ENCODE measurements around the gene PTPN21. TPM values are rescaled to one million over a fixed set of nuclear protein-coding genes. Genes with fewer than 3 reads are reported as not detected.

Gene PTPN21
- polyA plus RNA-seq, 3 donors = not detected

GRCh38 chr14:88421286-88421685 lies 133.5 kb downstream of the PTPN21 start:
- H3K4me1 Mint-ChIP-seq = no peaks in the 10 kb centered on the region
- Histone ChIP-seq H3K27ac (ENCODE audit: low read depth in 1 of 2, low read length in 2 of 2) (no peak overlapping the region), H3K9ac (ENCODE audit: insufficient read depth, low read length, poor library complexity, severe bottlenecking) (no peak overlapping the region), H3K79me2 (ENCODE audit: insufficient read depth, low read length) (no peaks in the 10 kb centered on the region), H3K4me2 (replicated peaks; ENCODE audit: extremely low read depth, low read length, poor library complexity, severe bottlenecking) (no peak overlapping the region), H2AFZ (ENCODE audit: insufficient read depth, low read depth, low read length, poor library complexity, severe bottlenecking) (no peak overlapping the region), H3K36me3 (replicated peaks in 1 of 2; ENCODE audit: control insufficient read depth in 1 of 2, insufficient read depth in 2 of 2, low read length in 2 of 2) (peaks cover 0 to 11% of the 10 kb centered on the region in 2 donors), H3K4me3 (replicated peaks in 1 of 3; ENCODE audit: low read depth in 2 of 3, low read length in 3 of 3) (no peak overlapping the region), H3K27me3 (ENCODE audit: control insufficient read depth in 2 of 2, insufficient read depth in 2 of 2, low read length in 2 of 2) (no peaks in the 10 kb centered on the region), H3K9me3 (replicated peaks in 1 of 2; ENCODE audit: control insufficient read depth in 1 of 2, insufficient read depth in 1 of 2, low read length in 2 of 2) (peaks cover 6 to 8% of the 10 kb centered on the region in 2 donors), H3K4me1 (ENCODE audit: control insufficient read depth in 1 of 2, insufficient read depth in 2 of 2, low read length in 2 of 2) (no peaks in the 10 kb centered on the region), H4K20me1 (ENCODE audit: insufficient read depth, low read length) (no peaks in the 10 kb centered on the region)
- no peak for TF ChIP-seq CTCF (IDR thresholded peaks at IDR 0.05)
- H3K9me3 Mint-ChIP-seq = peaks cover 7 to 18% (median 12%) of the 10 kb centered on the region in 7 donors
- H3K27ac Mint-ChIP-seq = no peak overlapping the region
- peaks cover 9 to 20% of the 10 kb centered on the region in 2 donors for H3K36me3 Mint-ChIP-seq
- 94% methylated on average over 3 of the region's 4 CpGs for WGBS (ENCODE audit: insufficient coverage)
- no peak for DNase-seq
- H3K27me3 Mint-ChIP-seq (ENCODE audit: low read depth in 3 of 3) = no peaks in the 10 kb centered on the region
- intact Hi-C loops (cut with micrococcal nuclease) = no loop called here
- H3K4me3 Mint-ChIP-seq = no peak overlapping the region

- H3K27ac Mint-ChIP-seq = no peak overlapping the region
- no peak overlapping the region for H3K4me3 Mint-ChIP-seq
- Histone ChIP-seq H3K9ac (ENCODE audit: insufficient read depth, low read length, poor library complexity, severe bottlenecking) (no peak overlapping the region), H3K27ac (ENCODE audit: low read depth in 1 of 2, low read length in 2 of 2) (no peak overlapping the region), H3K4me3 (replicated peaks in 1 of 3; ENCODE audit: low read depth in 2 of 3, low read length in 3 of 3) (no peak overlapping the region), H3K36me3 (replicated peaks in 1 of 2; ENCODE audit: control insufficient read depth in 1 of 2, insufficient read depth in 2 of 2, low read length in 2 of 2) (peaks cover 0 to 11% of the 10 kb centered on the region in 2 donors), H3K27me3 (ENCODE audit: control insufficient read depth in 2 of 2, insufficient read depth in 2 of 2, low read length in 2 of 2) (no peaks in the 10 kb centered on the region), H3K4me2 (replicated peaks; ENCODE audit: extremely low read depth, low read length, poor library complexity, severe bottlenecking) (no peak overlapping the region), H4K20me1 (ENCODE audit: insufficient read depth, low read length) (no peaks in the 10 kb centered on the region), H3K4me1 (ENCODE audit: control insufficient read depth in 1 of 2, insufficient read depth in 2 of 2, low read length in 2 of 2) (no peaks in the 10 kb centered on the region), H3K9me3 (replicated peaks in 1 of 2; ENCODE audit: control insufficient read depth in 1 of 2, insufficient read depth in 1 of 2, low read length in 2 of 2) (peaks cover 6 to 13% of the 10 kb centered on the region in 2 donors), H2AFZ (ENCODE audit: insufficient read depth, low read depth, low read length, poor library complexity, severe bottlenecking) (no peak overlapping the region), H3K79me2 (ENCODE audit: insufficient read depth, low read length) (no peaks in the 10 kb centered on the region)
- no peak for TF ChIP-seq CTCF (IDR thresholded peaks at IDR 0.05)
- H3K4me1 Mint-ChIP-seq = no peaks in the 10 kb centered on the region
- H3K36me3 Mint-ChIP-seq = peaks cover 9 to 23% of the 10 kb centered on the region in 2 donors
- DNase-seq = no peak
- no CpG with 5 or more reads among the region's 3 CpGs for WGBS (ENCODE audit: insufficient coverage)
- H3K9me3 Mint-ChIP-seq = peaks cover 8 to 21% (median 14%) of the 10 kb centered on the region in 7 donors
- intact Hi-C loops (cut with micrococcal nuclease) = no loop called here
- no peaks in the 10 kb centered on the region for H3K27me3 Mint-ChIP-seq (ENCODE audit: low read depth in 3 of 3)
Measured at GRCh38 chr14:88420187-88420586, 134.6 kb downstream of the PTPN21 start.
